Measurements from ENCODE around the gene RAB6B.

DNA sequence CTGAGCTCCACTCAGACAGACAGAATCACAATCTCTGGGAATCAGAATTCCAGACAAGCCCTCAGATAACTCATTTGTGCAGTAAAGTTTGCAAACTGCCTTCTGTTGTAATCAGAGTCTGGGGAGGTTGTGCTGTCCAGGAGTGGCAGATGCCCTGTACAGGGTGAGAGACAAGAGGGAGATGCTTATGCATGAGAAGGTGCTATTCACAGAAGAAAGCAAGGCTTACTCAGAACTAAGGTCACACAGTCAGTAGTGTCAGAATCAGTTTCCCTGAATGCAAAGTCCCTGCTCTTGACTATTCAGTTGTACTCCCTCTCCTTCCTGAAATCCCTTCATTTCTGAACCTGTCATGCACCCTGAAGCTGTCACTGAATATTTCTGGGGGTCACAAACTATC is 46.3 kb downstream of the RAB6B start:
- TF ChIP-seq BHLHE40 (IDR thresholded peaks at IDR 0.05; ENCODE audit: low read depth, low read length) (no peak), CTCF (conservative IDR thresholded peaks at IDR 0.05; ENCODE audit: low read depth, low read length) (no peak), CEBPB (IDR thresholded peaks at IDR 0.05; ENCODE audit: low read depth, low read length) (no peak), MAFK (IDR thresholded peaks at IDR 0.05; ENCODE audit: low read depth, low read length) (no peak), SMC3 (IDR thresholded peaks at IDR 0.05; ENCODE audit: low read depth, low read length) (no peak), MAZ (IDR thresholded peaks at IDR 0.05; ENCODE audit: borderline replicate concordance, low read depth, low read length) (no peak), RCOR1 (IDR thresholded peaks at IDR 0.05; ENCODE audit: insufficient replicate concordance, low read length) (no peak), MXI1 (IDR thresholded peaks at IDR 0.05; ENCODE audit: borderline replicate concordance, low read depth, low read length) (no peak), RAD21 (IDR thresholded peaks at IDR 0.05; ENCODE audit: low read length) (no peak), FOS (IDR thresholded peaks at IDR 0.05; ENCODE audit: low read depth, low read length) (no peak), POLR2A (IDR thresholded peaks at IDR 0.05; ENCODE audit: low read depth, low read length) (no peak), NFE2L2 (IDR thresholded peaks at IDR 0.05; ENCODE audit: low read depth, low read length) (no peak), RFX5 (IDR thresholded peaks at IDR 0.05; ENCODE audit: low read depth, low read length) (no peak)
- TF ChIP-seq, protein P1, sequence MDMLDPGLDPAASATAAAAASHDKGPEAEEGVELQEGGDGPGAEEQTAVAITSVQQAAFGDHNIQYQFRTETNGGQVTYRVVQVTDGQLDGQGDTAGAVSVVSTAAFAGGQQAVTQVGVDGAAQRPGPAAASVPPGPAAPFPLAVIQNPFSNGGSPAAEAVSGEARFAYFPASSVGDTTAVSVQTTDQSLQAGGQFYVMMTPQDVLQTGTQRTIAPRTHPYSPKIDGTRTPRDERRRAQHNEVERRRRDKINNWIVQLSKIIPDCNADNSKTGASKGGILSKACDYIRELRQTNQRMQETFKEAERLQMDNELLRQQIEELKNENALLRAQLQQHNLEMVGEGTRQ (IDR thresholded peaks at IDR 0.05; ENCODE audit: low read depth, low read length) = no peak
